Panc1 (cell line): ENCODE data around the gene FBXO42. TPM values are rescaled to one million over a fixed set of nuclear protein-coding genes. Genes with fewer than 3 reads are reported as not detected.

Source experiments
- ATAC-seq: fragments of 200-7000 bp; cut with Tn5 transposase; 2 replicates; pipeline ENCODE4 v1.9.1; 2020; ENCODE audit warnings: mild to moderate bottlenecking, moderate library complexity
- BruUV-seq: library from RNA; stranded (reverse); fragments of 400-500 nt; replicated peaks from 2 replicates; lab custom pipeline; 2021; lab: Mats Ljungman, UMichigan
- CTCF ChIA-PET: fragments of 300-600 bp; sonication (Branson Sonifier 250); formaldehyde crosslinking; loops from one replicate; lab custom pipeline; 2022; ENCODE audit warnings: antibody characterized with exemption; lab: Charles Lee
- POLR2A ChIA-PET: fragments of 300-600 bp; sonication (Branson Sonifier 250); formaldehyde crosslinking; loops from one replicate; lab custom pipeline; 2022; ENCODE audit warnings: antibody characterized with exemption; lab: Charles Lee
- DNase-seq: peaks from one replicate; pipeline ENCODE4 v3.0.0-alpha.2; 2010; ENCODE audit warnings: low read depth, low spot score
- H3K27ac ChIP-seq: 2 replicates; pipeline ENCODE4 v1.5.1; 2011; ENCODE audit warnings: mild to moderate bottlenecking, low read length, inconsistent platforms
- H3K27me3 ChIP-seq: fragments of 200-500 bp; sonication (Bioruptor generic); 2 replicates; pipeline ENCODE4 v1.6.0; 2014; ENCODE audit warnings: low read length, inconsistent platforms; ENCODE audit not compliant: control insufficient read depth, insufficient read depth
- H3K36me3 ChIP-seq: fragments of 200-500 bp; sonication (Bioruptor generic); 2 replicates; pipeline ENCODE4 v1.5.1; 2014; ENCODE audit warnings: inconsistent platforms, mild to moderate bottlenecking, low read length, moderate library complexity; ENCODE audit not compliant: control insufficient read depth, insufficient read depth
- H3K4me1 ChIP-seq: 2 replicates; pipeline ENCODE4 v1.5.1; 2011; ENCODE audit warnings: inconsistent platforms, mild to moderate bottlenecking, low read length, moderate library complexity; ENCODE audit not compliant: control insufficient read depth, insufficient read depth
- H3K4me3 ChIP-seq, 2 experiments: 2 replicates each; pipeline ENCODE4 v1.5.1; 2011 to 2012; ENCODE audit warnings: low read depth in 2 of 2, low read length in 2 of 2, mild to moderate bottlenecking in 2 of 2, inconsistent platforms in 1 of 2, moderate library complexity in 1 of 2
- H3K9me3 ChIP-seq: fragments of 200-500 bp; sonication (Bioruptor generic); 2 replicates; pipeline ENCODE4 v1.5.1; 2014; ENCODE audit warnings: low read depth, mild to moderate bottlenecking, inconsistent platforms, low read length, moderate library complexity; ENCODE audit not compliant: control insufficient read depth, insufficient read depth
- POLR2AphosphoS5 ChIP-seq: IDR thresholded peaks from 2 replicates; pipeline ENCODE4 v1.6.1; 2012; ENCODE audit warnings: mild to moderate bottlenecking, low read depth, low read length, moderate library complexity
- SIN3A ChIP-seq: IDR thresholded peaks from 2 replicates; pipeline ENCODE4 v1.6.1; 2012; ENCODE audit warnings: low read depth, mild to moderate bottlenecking, low read length, moderate library complexity, borderline replicate concordance; ENCODE audit not compliant: insufficient read depth
- TCF7L2 ChIP-seq: IDR thresholded peaks from 2 replicates; pipeline ENCODE4 v1.6.1; 2011; ENCODE audit warnings: mild to moderate bottlenecking, low read depth, low read length, inconsistent platforms
- in situ Hi-C: cut with HindIII; loops from 2 replicates; pipeline ENCODE4 v1.10.0; 2016; ENCODE audit warnings: low sequenced_read_pairs, low pct_unique_long_range_greater_than_20kb
- intact Hi-C: fragments of 100-400 bp; cut with micrococcal nuclease; formaldehyde crosslinking; loops from one replicate; pipeline ENCODE4 v1.10.0; 2022; ENCODE audit not compliant: unreplicated experiment
- total RNA-seq: library from RNA; stranded (reverse); gene quantifications from one replicate; pipeline ENCODE4 v1.2.1, GENCODE V29; 2021; ENCODE audit not compliant: unreplicated experiment
- TF ChIP-seq, protein P1 (sequence below), 2 experiments: IDR thresholded peaks; 2 replicates each; pipeline ENCODE4 v1.6.1; 2011 to 2012; ENCODE audit warnings: low read depth in 2 of 2, control low read depth in 1 of 2, low read length in 1 of 2, mild to moderate bottlenecking in 1 of 2, moderate library complexity in 1 of 2; ENCODE audit not compliant: insufficient read depth in 1 of 2
- TF ChIP-seq, protein P2 (sequence below): fragments of 450-650 bp; IDR thresholded peaks from 2 replicates; pipeline ENCODE4 v1.5.1; 2017; ENCODE audit warnings: mild to moderate bottlenecking

Gene FBXO42
- total RNA-seq, 1 experiment from 2014 or later: 25.7 TPM

- in situ Hi-C loops (no loop called here), intact Hi-C loops (no loop called here)
- ChIA-PET POLR2A (interaction anchor here (0.6 to 1.1 kb wide), 2 partner anchors 17 to 65 kb away, joined by 7 to 8 read pairs; no protein-coding TSS in a partner anchor), CTCF (interaction anchor here (0.6 kb wide), 1 partner anchor 11 kb away, joined by 11 read pairs; no protein-coding TSS in a partner anchor)
- Histone ChIP-seq H3K36me3 (peaks cover 4% of the 10 kb centered on the region; the same call in 1 of the 2 replicates), H3K27me3 (no peaks in the 10 kb centered on the region), H3K4me3 (no peak overlapping the region), H3K27ac (no peak overlapping the region), H3K4me1 (peaks cover 45% of the 10 kb centered on the region), H3K9me3 (no peaks in the 10 kb centered on the region)
- no peak for DNase-seq
- TF ChIP-seq SIN3A (no peak), TCF7L2 (no peak), POLR2AphosphoS5 (no peak)
- TF ChIP-seq, protein P1, sequence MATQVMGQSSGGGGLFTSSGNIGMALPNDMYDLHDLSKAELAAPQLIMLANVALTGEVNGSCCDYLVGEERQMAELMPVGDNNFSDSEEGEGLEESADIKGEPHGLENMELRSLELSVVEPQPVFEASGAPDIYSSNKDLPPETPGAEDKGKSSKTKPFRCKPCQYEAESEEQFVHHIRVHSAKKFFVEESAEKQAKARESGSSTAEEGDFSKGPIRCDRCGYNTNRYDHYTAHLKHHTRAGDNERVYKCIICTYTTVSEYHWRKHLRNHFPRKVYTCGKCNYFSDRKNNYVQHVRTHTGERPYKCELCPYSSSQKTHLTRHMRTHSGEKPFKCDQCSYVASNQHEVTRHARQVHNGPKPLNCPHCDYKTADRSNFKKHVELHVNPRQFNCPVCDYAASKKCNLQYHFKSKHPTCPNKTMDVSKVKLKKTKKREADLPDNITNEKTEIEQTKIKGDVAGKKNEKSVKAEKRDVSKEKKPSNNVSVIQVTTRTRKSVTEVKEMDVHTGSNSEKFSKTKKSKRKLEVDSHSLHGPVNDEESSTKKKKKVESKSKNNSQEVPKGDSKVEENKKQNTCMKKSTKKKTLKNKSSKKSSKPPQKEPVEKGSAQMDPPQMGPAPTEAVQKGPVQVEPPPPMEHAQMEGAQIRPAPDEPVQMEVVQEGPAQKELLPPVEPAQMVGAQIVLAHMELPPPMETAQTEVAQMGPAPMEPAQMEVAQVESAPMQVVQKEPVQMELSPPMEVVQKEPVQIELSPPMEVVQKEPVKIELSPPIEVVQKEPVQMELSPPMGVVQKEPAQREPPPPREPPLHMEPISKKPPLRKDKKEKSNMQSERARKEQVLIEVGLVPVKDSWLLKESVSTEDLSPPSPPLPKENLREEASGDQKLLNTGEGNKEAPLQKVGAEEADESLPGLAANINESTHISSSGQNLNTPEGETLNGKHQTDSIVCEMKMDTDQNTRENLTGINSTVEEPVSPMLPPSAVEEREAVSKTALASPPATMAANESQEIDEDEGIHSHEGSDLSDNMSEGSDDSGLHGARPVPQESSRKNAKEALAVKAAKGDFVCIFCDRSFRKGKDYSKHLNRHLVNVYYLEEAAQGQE (IDR thresholded peaks at IDR 0.05; ENCODE audit: insufficient read depth in 1 of 2, low read depth in 2 of 2, low read length in 1 of 2): no peak
- TF ChIP-seq, protein P2, sequence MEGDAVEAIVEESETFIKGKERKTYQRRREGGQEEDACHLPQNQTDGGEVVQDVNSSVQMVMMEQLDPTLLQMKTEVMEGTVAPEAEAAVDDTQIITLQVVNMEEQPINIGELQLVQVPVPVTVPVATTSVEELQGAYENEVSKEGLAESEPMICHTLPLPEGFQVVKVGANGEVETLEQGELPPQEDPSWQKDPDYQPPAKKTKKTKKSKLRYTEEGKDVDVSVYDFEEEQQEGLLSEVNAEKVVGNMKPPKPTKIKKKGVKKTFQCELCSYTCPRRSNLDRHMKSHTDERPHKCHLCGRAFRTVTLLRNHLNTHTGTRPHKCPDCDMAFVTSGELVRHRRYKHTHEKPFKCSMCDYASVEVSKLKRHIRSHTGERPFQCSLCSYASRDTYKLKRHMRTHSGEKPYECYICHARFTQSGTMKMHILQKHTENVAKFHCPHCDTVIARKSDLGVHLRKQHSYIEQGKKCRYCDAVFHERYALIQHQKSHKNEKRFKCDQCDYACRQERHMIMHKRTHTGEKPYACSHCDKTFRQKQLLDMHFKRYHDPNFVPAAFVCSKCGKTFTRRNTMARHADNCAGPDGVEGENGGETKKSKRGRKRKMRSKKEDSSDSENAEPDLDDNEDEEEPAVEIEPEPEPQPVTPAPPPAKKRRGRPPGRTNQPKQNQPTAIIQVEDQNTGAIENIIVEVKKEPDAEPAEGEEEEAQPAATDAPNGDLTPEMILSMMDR: no peak
- BruUV-seq: no TSS peak
- no peak for ATAC-seq
Measured at GRCh38 chr1:16369821-16370220, 17.5 kb upstream of the FBXO42 start.

DNA sequence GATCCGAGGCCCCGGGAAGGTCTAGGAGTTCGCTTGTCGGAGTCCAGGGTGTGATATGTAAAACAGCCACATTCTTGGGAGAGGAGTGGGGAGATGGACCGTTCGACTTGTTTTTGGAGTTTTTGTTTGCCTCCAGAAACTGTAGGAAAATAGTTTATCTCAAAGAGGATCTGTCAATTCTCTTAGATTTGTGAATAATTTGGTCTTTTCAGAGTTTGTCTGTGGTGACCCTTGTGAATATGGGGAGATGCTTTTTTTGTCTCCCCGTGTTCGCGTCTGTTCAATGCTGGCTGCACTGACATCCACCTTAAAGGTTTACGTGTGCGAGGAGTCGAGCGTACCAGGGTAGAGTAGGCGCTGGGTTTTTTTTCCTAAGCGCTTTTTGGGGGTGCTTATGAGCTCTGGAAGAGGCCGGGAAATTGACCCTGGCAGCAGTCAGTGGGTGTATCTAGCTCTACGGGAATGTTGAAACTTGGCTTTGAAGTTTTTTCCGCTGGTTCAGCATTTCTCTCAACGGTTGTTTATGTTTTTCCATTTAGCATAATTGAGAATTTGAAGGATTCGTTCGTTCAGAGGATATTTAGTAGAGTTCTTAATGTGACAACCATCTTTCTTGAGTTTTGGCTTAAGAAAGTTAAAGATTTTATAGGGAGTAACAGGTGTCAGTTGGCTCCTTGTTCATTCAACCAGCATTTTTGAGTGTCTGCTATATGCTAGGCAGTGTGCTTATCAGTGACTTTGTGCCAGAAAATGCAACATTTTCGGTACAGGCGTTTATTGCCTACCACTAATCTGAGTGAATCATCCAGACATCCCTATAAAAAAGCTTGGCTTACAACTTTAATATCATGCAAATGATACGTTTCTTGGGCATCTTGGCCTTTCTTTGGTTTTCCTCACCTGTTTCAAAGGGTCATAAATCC is 15.9 kb upstream of the FBXO42 start:
- CTCF ChIA-PET: no interaction called here
- DNase-seq (no peak), ATAC-seq (peak; percentile 40)
- POLR2A ChIA-PET: interaction anchor here (0.6 kb wide), 2 partner anchors 21 to 263 kb away, joined by 3 to 5 read pairs; no protein-coding TSS in a partner anchor
- Histone ChIP-seq H3K4me1 (peaks cover 31% of the 10 kb centered on the region), H3K9me3 (no peaks in the 10 kb centered on the region), H3K27ac (peak overlapping the region; percentile 95), H3K36me3 (peaks cover 4% of the 10 kb centered on the region; the same call in 1 of the 2 replicates), H3K27me3 (no peaks in the 10 kb centered on the region), H3K4me3 (peak overlapping the region; percentile 84 to 96)
- TF ChIP-seq, protein P1 (IDR thresholded peaks at IDR 0.05; ENCODE audit: insufficient read depth in 1 of 2, low read depth in 2 of 2, low read length in 1 of 2): no peak
- peak; percentile 80 for TF ChIP-seq TCF7L2
- no TSS peak for BruUV-seq
- in situ Hi-C loops (no loop called here), intact Hi-C loops (no loop called here)
